Measurements from ENCODE around the gene SLC25A14. TPM values are rescaled to one million over a fixed set of nuclear protein-coding genes. Genes with fewer than 3 reads are reported as not detected.
A peak's percentile ranks its signal among the peaks of the same experiment; 100 is the strongest.

SLC25A14 gene
- total RNA-seq, 1 experiment from 2014 or later: 13.1 TPM

GRCh38 chrX:130401415-130402207, 61.9 kb downstream of the SLC25A14 start, which contains the start of gene RBMX2 (continued):
- TF ChIP-seq REST (IDR thresholded peaks at IDR 0.05; ENCODE audit: low read depth): no peak
- TF ChIP-seq SRF (IDR thresholded peaks at IDR 0.05; ENCODE audit: low read depth): no peak
- TF ChIP-seq SP1 (IDR thresholded peaks at IDR 0.05; ENCODE audit: low read depth): no peak
- TF ChIP-seq POLR2A (IDR thresholded peaks at IDR 0.05; ENCODE audit: borderline replicate concordance, extremely low read depth, insufficient read depth, insufficient read length): peak; percentile 48
- TF ChIP-seq YY1 (IDR thresholded peaks at IDR 0.05; ENCODE audit: extremely low read depth, insufficient replicate concordance, low read depth, low read length): no peak
- no peak for TF ChIP-seq JUND (IDR thresholded peaks at IDR 0.05)
- TF ChIP-seq POLR2AphosphoS5 (IDR thresholded peaks at IDR 0.05; ENCODE audit: low read depth, low read length): peak; percentile 90
- no peak for TF ChIP-seq RAD21 (IDR thresholded peaks at IDR 0.05; ENCODE audit: low read depth)

- TSS peak; percentile 70 for BruUV-seq (replicated peaks)
- H3K4me3 ChIP-seq (replicated peaks in 1 of 2; ENCODE audit: low read depth in 1 of 2, low read length in 2 of 2): peak overlapping the region; percentile 68 to 83
- H3K4me2 ChIP-seq (ENCODE audit: low read length): peak overlapping the region; percentile 84
- no peaks in the 10 kb centered on the region for H3K9me3 ChIP-seq (ENCODE audit: control insufficient read depth in 1 of 2, insufficient read depth in 1 of 2, low read depth in 1 of 2, low read length in 2 of 2)
- intact Hi-C loops (cut with micrococcal nuclease): no loop called here
- POLR2A ChIA-PET: no interaction called here
- H3K4me1 ChIP-seq (ENCODE audit: control insufficient read depth in 1 of 2, insufficient read depth in 2 of 2, low read length in 2 of 2): no peaks in the 10 kb centered on the region
- CTCF ChIA-PET: no interaction called here
- no peak for DNase-seq (ENCODE audit: low read depth, low spot score)
- RAD21 ChIA-PET (ENCODE audit: low non-redundant PET in 1 of 2, low total read pairs in 2 of 2, uncharacterized antibody in 2 of 2, unreplicated experiment in 2 of 2): no interaction called here
- H3K27ac ChIP-seq (ENCODE audit: low read depth, low read length): 0 out of 2 replicates have a peak overlapping the region, but pooled peaks have one; percentile 63
- no peaks in the 10 kb centered on the region for H3K27me3 ChIP-seq (ENCODE audit: insufficient read depth, low read length)
- H2AFZ ChIP-seq (ENCODE audit: low read depth, low read length, poor library complexity, severe bottlenecking): no peak overlapping the region
- H3K36me3 ChIP-seq (ENCODE audit: control insufficient read depth in 1 of 2, insufficient read depth in 2 of 2, low read length in 2 of 2): no peaks in the 10 kb centered on the region
- H3K9me2 ChIP-seq (ENCODE audit: insufficient read depth): no peaks in the 10 kb centered on the region
- no peak for TF ChIP-seq CEBPB (IDR thresholded peaks at IDR 0.05; ENCODE audit: low read depth)
- no peak for TF ChIP-seq CTCF (IDR thresholded peaks at IDR 0.05 in 2 of 3, conservative IDR thresholded peaks at IDR 0.05 in 1 of 3; ENCODE audit: borderline replicate concordance in 1 of 3, insufficient read depth in 1 of 3, low read depth in 2 of 3, low read length in 2 of 3)
- TF ChIP-seq FOSL1 (IDR thresholded peaks at IDR 0.05; ENCODE audit: low read depth): no peak
- no peak for TF ChIP-seq YY1 (IDR thresholded peaks at IDR 0.05; ENCODE audit: extremely low read depth, insufficient replicate concordance, low read depth, low read length)
- H3K79me2 ChIP-seq (ENCODE audit: insufficient read depth, low read length): peaks cover 12% of the 10 kb centered on the region
- no peak; the same call in 1 of the 2 replicates for ATAC-seq
- peak overlapping the region; percentile 69 for H3K9ac ChIP-seq (ENCODE audit: low read length)
- H4K20me1 ChIP-seq (ENCODE audit: insufficient read depth): no peaks in the 10 kb centered on the region
Measured at GRCh38 chrX:130402208-130402684, 62.5 kb downstream of the SLC25A14 start.
